ENCODE data around the gene LGALS14. TPM values are rescaled to one million over a fixed set of nuclear protein-coding genes. Genes with fewer than 3 reads are reported as not detected.

LGALS14 gene
- total and polyA plus RNA-seq, 2 of the 8 experiments (the other 6 are each of a cell fraction or from before 2014, with no cell fraction given), result 0.50 to 0.77 TPM

DNA sequence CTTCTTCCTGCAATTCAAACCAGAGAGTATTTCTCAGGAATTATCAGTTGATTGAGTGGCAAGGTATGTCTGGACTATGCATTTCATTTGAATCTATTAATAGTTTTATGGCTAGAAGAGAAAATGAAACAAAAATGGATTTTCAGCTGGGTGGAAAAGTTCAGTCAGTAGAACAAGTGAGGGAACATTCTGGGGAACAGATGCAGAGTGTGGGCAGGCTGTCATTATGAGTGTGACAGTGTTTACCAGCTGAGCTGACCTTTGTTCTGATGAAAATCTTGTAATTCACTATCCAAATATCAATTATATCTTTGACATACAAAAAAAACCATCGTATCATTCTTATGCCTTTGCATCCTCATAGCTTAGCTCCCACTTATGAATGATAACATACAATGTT, 36.1 kb downstream of the LGALS14 start:
- H2BK20ac ChIP-seq (ENCODE audit: low read length), result no peak overlapping the region
- H3K14ac ChIP-seq (ENCODE audit: insufficient read length), result no peak overlapping the region
- no peak overlapping the region for H4K8ac ChIP-seq (ENCODE audit: extremely low read depth, insufficient read depth, low read length)
- H3K56ac ChIP-seq (replicated peaks; ENCODE audit: insufficient read length, low read depth, low read length), result no peak overlapping the region
- H3K36me3 ChIP-seq (ENCODE audit: control insufficient read depth in 2 of 4, insufficient read depth in 4 of 4, low read length in 3 of 4), result no peaks in the 10 kb centered on the region
- no peaks in the 10 kb centered on the region for H3K9me3 ChIP-seq (ENCODE audit: insufficient read depth in 2 of 2, low read depth in 1 of 2, low read length in 1 of 2)
- no peak for FAIRE-seq
- no peaks in the 10 kb centered on the region for H3K79me1 ChIP-seq (ENCODE audit: low read depth, low read length)
- H3K18ac ChIP-seq (ENCODE audit: extremely low read depth, low read length), result no peak overlapping the region
- no peak overlapping the region for H2BK120ac ChIP-seq (replicated peaks; ENCODE audit: low read depth, low read length)
- no peak overlapping the region for H2AFZ ChIP-seq (ENCODE audit: low read length)
- H3K23ac ChIP-seq (ENCODE audit: insufficient read length), result no peak overlapping the region
- no peaks in the 10 kb centered on the region for H3K79me2 ChIP-seq (ENCODE audit: control insufficient read depth in 1 of 2, insufficient read depth in 2 of 2, low read length in 2 of 2)
- H2BK12ac ChIP-seq (ENCODE audit: low read depth, low read length), result no peak overlapping the region
- no peaks in the 10 kb centered on the region; a peak in 1 of 7 replicates for H3K27me3 ChIP-seq (replicated peaks in 1 of 4; ENCODE audit: control insufficient read depth in 3 of 4, extremely low read depth in 1 of 4, insufficient read depth in 3 of 4, low read length in 3 of 4)
- H2BK5ac ChIP-seq (ENCODE audit: low read depth, low read length), result no peak overlapping the region
- no peak overlapping the region for H3K4me3 ChIP-seq (ENCODE audit: extremely low read depth in 1 of 4, insufficient read depth in 2 of 4, low read depth in 3 of 4, low read length in 4 of 4)
- no peak overlapping the region for H3K9ac ChIP-seq (replicated peaks in 1 of 4; ENCODE audit: extremely low read depth in 1 of 4, low read depth in 3 of 4, low read length in 3 of 4)
- H3K4me2 ChIP-seq (ENCODE audit: insufficient read depth in 1 of 2, low read depth in 2 of 2, low read length in 2 of 2), result no peak overlapping the region
- H3K27ac ChIP-seq (ENCODE audit: low read depth, low read length), result no peak overlapping the region
- H3K4ac ChIP-seq (replicated peaks; ENCODE audit: insufficient read length, low read depth, low read length), result no peak overlapping the region
- no peak overlapping the region for H2BK15ac ChIP-seq (ENCODE audit: low read length)
- no peaks in the 10 kb centered on the region for H3K23me2 ChIP-seq (ENCODE audit: low read depth, low read length)
- no peak overlapping the region for H4K91ac ChIP-seq (replicated peaks; ENCODE audit: insufficient read length, low read length)
- ChIA-PET CTCF (ENCODE audit: partially characterized antibody) (no interaction called here), POLR2A (ENCODE audit: partially characterized antibody) (no interaction called here)
- no peak overlapping the region for H4K5ac ChIP-seq (ENCODE audit: insufficient read length, low read depth, low read length)
- H3K4me1 ChIP-seq (replicated peaks in 1 of 4; ENCODE audit: control insufficient read depth in 3 of 4, insufficient read depth in 4 of 4, low read length in 3 of 4), result peaks cover 0 to 3% (median under 1%) of the 10 kb centered on the region in 4 experiments; a peak in 2 of 7 replicates
- H2AK5ac ChIP-seq (ENCODE audit: low read depth, low read length), result no peak overlapping the region
- no peak for DNase-seq (ENCODE audit: low read depth in 1 of 2, low spot score in 2 of 2)
- WGBS, 2 experiments (ENCODE audit: extremely low coverage in 1 of 2, insufficient coverage in 1 of 2, insufficient read length in 1 of 2, insufficient replicate concordance in 2 of 2, low coverage in 1 of 2, low lambda C conversion rate in 2 of 2, missing lambda C conversion rate in 1 of 2), result 81% methylated on average over 1 of the region's 1 CpG; no CpG with 5 or more reads in 1 of the 2 experiments
- no peaks in the 10 kb centered on the region for H4K20me1 ChIP-seq (replicated peaks in 1 of 2; ENCODE audit: control insufficient read depth in 1 of 2, insufficient read depth in 2 of 2, low read length in 2 of 2)
- no peak for TF ChIP-seq NRF1 (IDR thresholded peaks at IDR 0.05; ENCODE audit: low read depth, low read length)

All from H1 (cell line).